Measurements from ENCODE around the gene ERLEC1. TPM values are rescaled to one million over a fixed set of nuclear protein-coding genes. Genes with fewer than 3 reads are reported as not detected.
"Not testable (repeated sequence)": the region's sequence is repeated elsewhere in the genome, so short reads cannot be mapped to it uniquely, and the experiment has no call there.

The ERLEC1 gene
- total RNA-seq, result 10 to 100 TPM; 47.7 to 52.7 TPM
- long read RNA-seq, donor 1, transcript ERLEC1-201 (14 exons, 2,433 nt), result major isoform, 32 of 48 reads
- long read RNA-seq, donor 1, partial matches to known transcripts, result 9 of 48 reads
- long read RNA-seq, donor 1, other reads (novel, unspliced or antisense), result 4 of 48 reads
- long read RNA-seq, donor 2, transcript ERLEC1-202 (13 exons, 2,271 nt), result minor isoform, 9 of 130 reads
- long read RNA-seq, donor 2, transcript ERLEC1-201 (14 exons, 2,433 nt), result major isoform, 81 of 130 reads
- long read RNA-seq, donor 2, partial matches to known transcripts, result 30 of 130 reads
- long read RNA-seq, donor 2, other reads (novel, unspliced or antisense), result 10 of 130 reads

DNA sequence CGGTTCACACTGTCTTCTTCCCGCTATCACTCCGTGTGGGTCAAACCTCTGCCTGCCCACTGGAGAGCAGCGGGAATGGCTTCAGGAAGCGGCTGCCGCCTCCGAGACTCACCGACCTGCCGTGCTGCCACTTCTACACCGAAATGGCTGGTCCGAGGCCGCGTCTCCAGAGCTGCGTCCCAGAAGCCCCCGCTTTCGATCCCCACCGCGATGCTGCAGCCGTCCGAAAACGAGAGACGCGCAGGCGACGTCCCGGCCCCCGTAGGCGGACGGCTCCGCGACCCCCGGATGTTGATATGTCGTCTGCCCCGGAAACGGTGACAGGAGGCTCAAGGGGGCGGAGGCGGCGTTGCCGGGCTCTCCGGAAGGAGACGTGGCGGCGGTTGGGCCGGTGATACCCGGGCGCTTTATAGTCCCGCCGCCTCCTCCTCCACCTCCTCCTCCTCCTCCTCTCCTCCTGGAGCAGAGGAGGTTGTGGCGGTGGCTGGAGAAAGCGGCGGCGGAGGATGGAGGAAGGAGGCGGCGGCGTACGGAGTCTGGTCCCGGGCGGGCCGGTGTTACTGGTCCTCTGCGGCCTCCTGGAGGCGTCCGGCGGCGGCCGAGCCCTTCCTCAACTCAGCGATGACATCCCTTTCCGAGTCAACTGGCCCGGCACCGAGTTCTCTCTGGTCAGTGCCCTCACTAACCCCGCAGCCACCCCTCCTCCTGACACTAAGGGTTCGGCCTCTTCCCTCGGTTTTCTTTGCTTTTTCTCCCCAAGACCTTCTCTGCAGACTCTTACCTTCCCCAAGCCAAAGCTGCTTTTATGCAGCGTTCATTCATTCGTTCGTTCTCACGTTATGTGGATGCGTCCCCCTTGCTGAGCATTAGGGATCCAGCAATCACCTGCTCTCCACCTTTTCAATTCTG, at the start of gene ERLEC1, which contains the start of gene ASB3:
ERLEC1 (plus strand) TSS at position 340 of the 909 bp plus-strand sequence; CDS start at position 507, 167 bp downstream.
ASB3 (minus strand) TSS at position 249 of the 909 bp plus-strand sequence. CDS start 21,381 bp downstream, outside the sequence.
- intact Hi-C loops (cut with DNase I), result no loop called here
- DNase-seq (ENCODE audit: low spot score), result peak; percentile 97

GRCh38 chr2:53737091-53737490, 49.8 kb upstream of the ERLEC1 start:
- intact Hi-C loops (cut with DNase I), result no loop called here
- no peak for DNase-seq (ENCODE audit: low spot score)

GRCh38 chr2:53739032-53739431, 47.8 kb upstream of the ERLEC1 start:
- intact Hi-C loops (cut with DNase I), result no loop called here
- DNase-seq (ENCODE audit: low spot score), result no peak

DNA sequence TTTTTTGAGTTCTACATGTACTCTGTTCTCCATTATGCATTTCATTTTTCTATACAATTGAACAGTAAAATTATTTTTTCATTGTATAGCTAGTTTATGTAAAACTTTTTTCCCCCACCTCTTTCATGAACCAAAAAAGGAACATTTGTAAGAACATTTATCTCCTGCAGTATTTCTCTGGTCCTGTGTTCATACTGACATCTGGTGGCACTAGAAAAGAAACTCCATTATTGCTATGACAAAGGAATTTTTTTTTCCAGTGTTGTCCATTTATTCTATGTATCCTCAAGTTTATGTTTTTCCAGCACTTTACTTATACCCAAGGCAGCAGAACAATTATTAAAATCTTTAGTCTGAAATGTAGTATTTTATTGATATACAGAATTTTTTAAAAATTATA, 46.7 kb upstream of the ERLEC1 start:
- intact Hi-C loops (cut with DNase I), result no loop called here
- no peak for DNase-seq (ENCODE audit: low spot score)

DNA sequence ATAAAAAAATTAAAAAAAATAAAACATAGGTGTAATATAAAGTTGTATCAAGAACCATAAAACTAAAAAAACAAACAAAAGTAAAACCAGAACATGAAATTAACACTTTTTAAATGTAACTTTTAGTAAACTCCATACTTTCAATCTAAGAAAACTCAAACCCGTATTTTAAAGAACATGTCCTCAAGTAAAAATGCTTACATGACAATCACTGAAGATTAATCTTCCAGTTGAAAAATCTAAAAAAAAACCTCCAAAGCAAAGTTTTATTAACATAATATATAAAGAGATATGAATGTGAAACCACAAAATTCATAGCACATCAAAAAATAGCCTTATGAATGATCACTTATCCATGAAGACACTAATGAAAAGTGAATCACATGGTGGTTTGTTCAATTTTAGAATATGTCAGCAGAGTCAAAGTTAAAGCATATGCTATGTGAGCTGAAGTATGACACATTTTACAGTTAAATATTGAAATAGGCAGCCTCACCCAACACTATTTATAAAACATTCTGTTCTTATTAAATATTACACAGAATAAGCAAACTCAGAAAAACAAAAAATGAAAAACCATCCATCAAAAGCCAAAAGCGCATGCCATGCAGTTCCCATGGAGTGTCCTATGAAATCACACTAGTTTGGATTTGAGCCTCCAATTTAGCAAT, 42.3 kb upstream of the ERLEC1 start:
- DNase-seq (ENCODE audit: low spot score), result no peak
- intact Hi-C loops (cut with DNase I), result no loop called here

GRCh38 chr2:53750041-53750768, 36.6 kb upstream of the ERLEC1 start:
- intact Hi-C loops (cut with DNase I), result no loop called here
- no peak for DNase-seq (ENCODE audit: low spot score)

- DNase-seq (ENCODE audit: low spot score), result no peak
- intact Hi-C loops (cut with DNase I), result no loop called here
Measured at GRCh38 chr2:53751728-53752127, 35.1 kb upstream of the ERLEC1 start.

DNA sequence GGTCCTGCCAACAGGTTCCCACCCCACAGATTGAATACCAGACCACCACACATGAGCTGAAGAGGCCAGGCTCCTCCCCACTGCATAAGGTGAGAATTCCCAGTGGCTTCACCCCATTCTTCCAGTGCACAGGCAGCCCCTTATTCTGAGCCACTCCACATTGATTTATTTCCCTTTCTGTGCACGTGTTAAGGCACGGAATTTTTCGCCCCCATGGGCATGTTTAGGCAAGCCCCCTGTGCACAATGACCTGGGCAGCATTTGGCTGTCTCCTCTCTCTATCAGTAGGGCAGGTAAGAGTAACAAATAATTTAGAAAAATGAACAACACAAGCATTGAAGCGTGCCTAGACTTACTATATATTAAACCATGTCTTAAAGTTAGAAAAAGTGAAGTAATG, 34.5 kb upstream of the ERLEC1 start:
- intact Hi-C loops (cut with DNase I), result no loop called here
- DNase-seq (ENCODE audit: low spot score), result no peak

- intact Hi-C loops (cut with DNase I), result no loop called here
- DNase-seq (ENCODE audit: low spot score), result no peak
Measured at GRCh38 chr2:53753041-53753440, 33.8 kb upstream of the ERLEC1 start.

- no peak for DNase-seq (ENCODE audit: low spot score)
- intact Hi-C loops (cut with DNase I), result no loop called here
Measured at GRCh38 chr2:53755121-53755520, 31.7 kb upstream of the ERLEC1 start.

DNA sequence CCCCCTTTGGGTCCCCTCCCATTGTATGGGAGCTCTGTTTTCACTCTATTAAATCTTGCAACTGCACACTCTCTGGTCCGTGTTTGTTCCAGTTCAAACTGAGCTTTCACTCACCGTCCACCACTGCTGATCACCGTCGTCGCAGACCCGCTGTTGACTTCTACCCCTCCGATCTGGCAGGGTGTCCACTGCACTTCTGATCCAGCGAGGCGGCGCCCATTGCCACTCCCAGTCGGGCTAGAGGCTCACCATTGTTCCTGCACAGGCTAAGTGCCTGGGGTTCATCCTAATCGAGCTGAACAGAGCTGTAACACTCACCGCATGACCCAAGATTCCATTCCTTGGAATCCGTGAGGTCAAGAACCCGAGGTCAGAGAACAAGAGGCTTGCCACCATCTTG, 30.2 kb upstream of the ERLEC1 start:
- intact Hi-C loops (cut with DNase I), result no loop called here
- DNase-seq (ENCODE audit: low spot score), result no peak

GRCh38 chr2:53757206-53757605, 29.6 kb upstream of the ERLEC1 start:
- DNase-seq (ENCODE audit: low spot score); intact Hi-C loops (cut with DNase I): not testable (repeated sequence)

DNA sequence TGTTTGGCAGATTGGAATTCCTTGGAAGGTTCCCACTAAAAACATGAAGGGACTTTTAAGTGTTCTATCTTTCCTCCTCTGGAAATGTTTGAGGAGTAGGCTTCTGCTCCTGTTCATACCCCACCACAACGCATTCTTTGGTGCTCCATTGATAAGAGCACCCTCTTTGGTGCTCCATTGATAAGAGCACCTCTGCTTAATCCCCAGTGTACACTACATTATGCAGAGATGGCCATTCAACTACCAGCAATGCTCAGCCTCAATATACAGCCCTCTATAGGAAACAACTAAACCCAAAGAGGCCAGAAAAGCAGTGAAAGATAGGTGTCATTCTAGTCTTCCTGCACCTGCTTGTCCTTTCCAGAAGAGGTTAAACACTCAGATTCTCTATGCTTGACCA, 21.1 kb upstream of the ERLEC1 start:
- DNase-seq (ENCODE audit: low spot score), result no peak
- intact Hi-C loops (cut with DNase I), result loop anchor here in 1 of 2 donors (5.0 kb wide), 1 partner anchor 1732 kb away; no protein-coding TSS in a partner anchor

- peak; percentile 95 for DNase-seq (ENCODE audit: low spot score)
- intact Hi-C loops (cut with DNase I), result loop anchor here in 1 of 2 donors (5.0 kb wide), 1 partner anchor 1730 kb away; no protein-coding TSS in a partner anchor
Measured at GRCh38 chr2:53767405-53768241, 19.2 kb upstream of the ERLEC1 start, which contains the start of gene CHAC2. CHAC2 (plus strand) TSS chr2:53767804; CDS start chr2:53767887, 83 bp downstream.

DNA sequence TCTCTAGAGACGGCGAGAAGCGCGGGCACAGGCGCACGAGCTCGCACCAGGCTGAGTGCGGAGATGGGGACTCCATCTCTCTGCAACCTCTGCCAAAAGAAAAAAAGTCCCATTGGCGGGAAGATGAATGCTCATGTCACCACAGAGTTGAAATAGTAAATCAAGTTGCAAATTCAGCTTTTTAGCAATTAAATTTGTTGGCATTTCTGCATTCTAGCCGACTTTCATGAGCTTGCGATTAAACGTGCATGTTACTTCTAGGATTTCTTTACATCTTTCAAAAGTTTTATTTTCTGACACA, 18.7 kb upstream of the ERLEC1 start:
- intact Hi-C loops (cut with DNase I), result loop anchor here in 1 of 2 donors (5.0 kb wide), 1 partner anchor 1729 kb away; no protein-coding TSS in a partner anchor
- no peak for DNase-seq (ENCODE audit: low spot score)

DNA sequence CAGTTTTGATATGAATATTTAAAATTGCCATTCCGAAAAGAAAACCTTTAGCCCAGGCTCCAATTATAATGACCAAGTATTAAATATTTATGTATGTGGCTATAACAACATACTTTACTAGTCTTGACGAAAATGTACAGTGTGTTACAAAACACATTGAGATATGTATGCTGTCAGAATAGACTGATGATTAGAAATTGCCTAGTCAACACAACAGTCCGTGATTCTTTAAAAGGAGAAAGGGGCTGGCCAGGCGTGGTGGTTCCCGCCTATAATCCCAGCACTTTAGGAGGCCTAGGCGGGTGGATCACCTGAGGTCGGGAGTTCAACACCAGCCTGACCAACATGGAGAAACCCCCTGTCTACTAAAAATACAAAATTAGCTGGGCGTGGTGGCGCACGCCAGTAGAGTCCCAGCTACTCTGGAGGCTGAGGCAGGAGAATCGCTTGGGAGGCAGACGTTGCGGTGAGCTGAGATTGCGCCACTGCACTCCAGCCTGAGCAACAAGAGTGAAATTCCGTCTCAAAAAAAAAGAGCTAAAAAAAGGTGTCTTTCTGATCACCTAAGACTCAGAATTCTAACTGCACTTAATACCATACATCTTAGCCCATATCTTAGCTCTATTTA, 17.4 kb upstream of the ERLEC1 start:
- no peak for DNase-seq (ENCODE audit: low spot score)
- intact Hi-C loops (cut with DNase I), result loop anchor here in 1 of 2 donors (5.0 kb wide), 1 partner anchor 1728 kb away; no protein-coding TSS in a partner anchor

DNA sequence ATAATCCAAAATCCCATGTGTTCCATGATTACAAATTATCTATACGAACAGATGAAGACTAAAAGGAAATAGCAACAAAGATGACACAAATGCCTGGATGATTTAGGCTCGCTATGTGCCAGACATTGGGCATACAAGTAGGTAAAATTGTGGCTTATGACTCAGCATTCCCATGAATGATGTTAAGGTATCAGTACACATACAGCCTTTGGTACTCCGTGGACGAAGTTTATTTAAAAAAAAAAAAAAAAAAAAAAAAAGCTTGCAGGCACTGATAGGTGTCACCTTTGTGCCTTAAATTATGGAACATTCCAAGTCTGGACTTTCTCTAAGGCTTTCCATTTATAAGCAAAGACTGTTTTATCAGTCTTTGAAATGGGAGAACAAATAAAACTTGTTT, 16.6 kb upstream of the ERLEC1 start:
- intact Hi-C loops (cut with DNase I), result no loop called here
- no peak for DNase-seq (ENCODE audit: low spot score)

DNA sequence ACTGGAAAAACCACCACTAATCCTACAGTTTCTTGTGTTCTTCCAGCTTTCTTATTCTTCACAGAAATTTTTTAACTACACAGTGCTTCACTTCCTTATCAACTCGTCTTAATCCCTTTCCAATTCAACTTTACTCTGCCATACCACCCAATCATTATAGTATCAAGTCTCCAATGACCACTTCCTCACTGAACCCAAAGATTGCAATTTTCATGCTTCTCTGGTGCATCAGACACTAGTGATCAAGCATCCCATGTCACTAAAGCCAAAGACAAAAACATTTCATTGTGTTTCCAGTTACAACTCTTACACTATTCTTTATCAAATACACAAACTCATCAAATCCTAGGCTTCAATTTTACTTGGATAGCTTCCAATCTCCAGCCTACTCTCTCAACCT, 9.7 kb upstream of the ERLEC1 start:
- intact Hi-C loops (cut with DNase I), result no loop called here
- no peak for DNase-seq (ENCODE audit: low spot score)

Data from posterior vena cava (tissue), 2 donors.